Measurements from ENCODE around the gene PLAAT5.

The PLAAT5 gene

GRCh38 chr11:63499874-63500273, 8.9 kb upstream of the PLAAT5 start:
- no peak for ATAC-seq
- TF ChIP-seq ZNF70 (CRISPR knock-in tag; IDR thresholded peaks at IDR 0.05), result no peak
- TF ChIP-seq POU6F1 (CRISPR knock-in tag; IDR thresholded peaks at IDR 0.05; ENCODE audit: borderline replicate concordance, low read depth), result no peak
- TF ChIP-seq TOX (CRISPR knock-in tag; IDR thresholded peaks at IDR 0.05; ENCODE audit: borderline replicate concordance), result no peak
- no peak for TF ChIP-seq ZNF565 (CRISPR knock-in tag; conservative IDR thresholded peaks at IDR 0.05; ENCODE audit: low read depth)
- TF ChIP-seq RARB (CRISPR knock-in tag; IDR thresholded peaks at IDR 0.05), result no peak
- TF ChIP-seq TSHZ2 (CRISPR knock-in tag; IDR thresholded peaks at IDR 0.05), result no peak
- TF ChIP-seq ZFP3 (CRISPR knock-in tag; IDR thresholded peaks at IDR 0.05), result no peak
- no peak for TF ChIP-seq ESRRG (CRISPR knock-in tag; IDR thresholded peaks at IDR 0.05)
- no peak for TF ChIP-seq CSRNP3 (CRISPR knock-in tag; IDR thresholded peaks at IDR 0.05)
- TF ChIP-seq BACH2 (CRISPR knock-in tag; IDR thresholded peaks at IDR 0.05; ENCODE audit: borderline replicate concordance), result no peak
- no peak for TF ChIP-seq GLIS3 (CRISPR knock-in tag; IDR thresholded peaks at IDR 0.05)
- no peak for TF ChIP-seq PPARA (CRISPR knock-in tag; IDR thresholded peaks at IDR 0.05; ENCODE audit: borderline replicate concordance)
- no peak for TF ChIP-seq ZNF8 (CRISPR knock-in tag; IDR thresholded peaks at IDR 0.05)
- no peak for TF ChIP-seq CREB5 (CRISPR knock-in tag; IDR thresholded peaks at IDR 0.05; ENCODE audit: low read depth)

GRCh38 chr11:63494975-63495374, 4.0 kb upstream of the PLAAT5 start:
- ATAC-seq, result no peak
- TF ChIP-seq GLIS3 (CRISPR knock-in tag; IDR thresholded peaks at IDR 0.05), result no peak
- TF ChIP-seq CSDC2 (CRISPR knock-in tag; IDR thresholded peaks at IDR 0.05), result no peak
- TF ChIP-seq CREB5 (CRISPR knock-in tag; IDR thresholded peaks at IDR 0.05; ENCODE audit: low read depth), result no peak
- no peak for TF ChIP-seq ARNTL (CRISPR knock-in tag; IDR thresholded peaks at IDR 0.05; ENCODE audit: borderline replicate concordance, low read depth)
- TF ChIP-seq ZNF8 (CRISPR knock-in tag; IDR thresholded peaks at IDR 0.05), result no peak
- TF ChIP-seq OSR1 (CRISPR knock-in tag; IDR thresholded peaks at IDR 0.05), result no peak
- TF ChIP-seq ZNF70 (CRISPR knock-in tag; IDR thresholded peaks at IDR 0.05), result no peak
- no peak for TF ChIP-seq ZC3H10 (CRISPR knock-in tag; IDR thresholded peaks at IDR 0.05)
- no peak for TF ChIP-seq ESRRG (CRISPR knock-in tag; IDR thresholded peaks at IDR 0.05)
- TF ChIP-seq PATZ1 (CRISPR knock-in tag; IDR thresholded peaks at IDR 0.05; ENCODE audit: borderline replicate concordance), result no peak
- TF ChIP-seq BACH2 (CRISPR knock-in tag; IDR thresholded peaks at IDR 0.05; ENCODE audit: borderline replicate concordance), result no peak
- no peak for TF ChIP-seq ISL1 (CRISPR knock-in tag; IDR thresholded peaks at IDR 0.05)
- TF ChIP-seq ZFP30 (CRISPR knock-in tag; IDR thresholded peaks at IDR 0.05), result no peak
- TF ChIP-seq ZFP3 (CRISPR knock-in tag; IDR thresholded peaks at IDR 0.05), result no peak
- no peak for TF ChIP-seq TSHZ2 (CRISPR knock-in tag; IDR thresholded peaks at IDR 0.05)
- TF ChIP-seq CSRNP3 (CRISPR knock-in tag; IDR thresholded peaks at IDR 0.05), result no peak
- no peak for TF ChIP-seq PPARA (CRISPR knock-in tag; IDR thresholded peaks at IDR 0.05; ENCODE audit: borderline replicate concordance)

All from SK-N-SH treated with all-trans-retinoic acid at 6 μM for 48 hours (cell line).